ENCODE measurements around the gene SNTB2. TPM values are rescaled to one million over a fixed set of nuclear protein-coding genes. Genes with fewer than 3 reads are reported as not detected.

Gene SNTB2
- polyA plus RNA-seq, 1 experiment = 50.5 TPM

DNA sequence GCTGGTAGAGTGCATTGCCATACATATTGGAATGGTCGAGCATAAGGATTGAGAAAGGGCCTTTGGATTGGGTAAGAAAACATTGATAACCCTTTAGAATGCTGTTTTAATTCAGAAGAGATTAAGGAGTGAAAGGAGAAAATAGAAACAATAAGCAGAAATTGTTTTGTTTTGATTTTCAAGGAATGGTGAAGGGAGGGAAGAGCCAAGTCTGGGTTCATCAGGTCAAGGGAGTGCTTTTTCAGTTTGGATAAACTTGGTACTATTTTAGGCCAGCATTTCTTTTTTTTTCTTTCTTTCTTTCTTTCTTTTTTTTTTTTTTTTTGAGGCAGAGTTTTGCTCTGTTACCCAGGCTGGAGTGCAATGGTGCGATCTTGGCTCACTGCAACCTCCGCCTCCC is 50.3 kb downstream of the SNTB2 start:
- ChIA-PET POLR2A (no interaction called here), CTCF (no interaction called here)
- Histone ChIP-seq H3K27me3 (ENCODE audit: control insufficient read depth, insufficient read depth, low read length) (no peaks in the 10 kb centered on the region), H3K4me3 (ENCODE audit: low read depth, low read length) (no peak overlapping the region), H3K36me3 (ENCODE audit: control insufficient read depth, insufficient read depth, low read length) (no peaks in the 10 kb centered on the region)
- no peak for DNase-seq (ENCODE audit: low read depth)
- TF ChIP-seq, protein P1, sequence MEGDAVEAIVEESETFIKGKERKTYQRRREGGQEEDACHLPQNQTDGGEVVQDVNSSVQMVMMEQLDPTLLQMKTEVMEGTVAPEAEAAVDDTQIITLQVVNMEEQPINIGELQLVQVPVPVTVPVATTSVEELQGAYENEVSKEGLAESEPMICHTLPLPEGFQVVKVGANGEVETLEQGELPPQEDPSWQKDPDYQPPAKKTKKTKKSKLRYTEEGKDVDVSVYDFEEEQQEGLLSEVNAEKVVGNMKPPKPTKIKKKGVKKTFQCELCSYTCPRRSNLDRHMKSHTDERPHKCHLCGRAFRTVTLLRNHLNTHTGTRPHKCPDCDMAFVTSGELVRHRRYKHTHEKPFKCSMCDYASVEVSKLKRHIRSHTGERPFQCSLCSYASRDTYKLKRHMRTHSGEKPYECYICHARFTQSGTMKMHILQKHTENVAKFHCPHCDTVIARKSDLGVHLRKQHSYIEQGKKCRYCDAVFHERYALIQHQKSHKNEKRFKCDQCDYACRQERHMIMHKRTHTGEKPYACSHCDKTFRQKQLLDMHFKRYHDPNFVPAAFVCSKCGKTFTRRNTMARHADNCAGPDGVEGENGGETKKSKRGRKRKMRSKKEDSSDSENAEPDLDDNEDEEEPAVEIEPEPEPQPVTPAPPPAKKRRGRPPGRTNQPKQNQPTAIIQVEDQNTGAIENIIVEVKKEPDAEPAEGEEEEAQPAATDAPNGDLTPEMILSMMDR (IDR thresholded peaks at IDR 0.05; ENCODE audit: insufficient read depth, low read depth, low read length) = no peak

DNA sequence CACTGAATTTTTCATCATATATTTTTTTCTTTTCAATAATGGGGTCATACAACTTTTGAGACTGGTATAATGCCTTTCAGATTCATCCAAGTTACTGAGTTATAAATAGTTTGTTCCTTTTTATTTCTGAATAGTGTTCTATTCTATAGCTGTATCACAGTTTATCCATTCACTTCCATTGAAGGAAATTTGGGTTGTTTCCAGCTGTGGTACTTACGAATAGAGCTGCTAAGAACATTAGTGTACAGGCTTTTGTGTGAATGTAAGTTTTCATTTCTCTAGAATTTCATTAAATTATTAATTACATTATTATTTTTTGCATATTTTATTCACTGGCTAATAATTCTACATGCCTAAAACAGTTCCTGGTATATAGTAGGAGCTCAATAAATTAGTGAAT is 52.9 kb downstream of the SNTB2 start:
- TF ChIP-seq, protein P1 (IDR thresholded peaks at IDR 0.05; ENCODE audit: insufficient read depth, low read depth, low read length) = no peak
- POLR2A ChIA-PET = no interaction called here
- CTCF ChIA-PET = interaction anchor here (0.6 to 1.3 kb wide), 4 partner anchors 10 to 67 kb away, joined by 3 to 4 read pairs (median 4); no protein-coding TSS in a partner anchor
- no peak overlapping the region for H3K4me3 ChIP-seq (ENCODE audit: low read depth, low read length)
- H3K36me3 ChIP-seq (ENCODE audit: control insufficient read depth, insufficient read depth, low read length) = no peaks in the 10 kb centered on the region
- no peaks in the 10 kb centered on the region for H3K27me3 ChIP-seq (ENCODE audit: control insufficient read depth, insufficient read depth, low read length)
- no peak for DNase-seq (ENCODE audit: low read depth)

DNA sequence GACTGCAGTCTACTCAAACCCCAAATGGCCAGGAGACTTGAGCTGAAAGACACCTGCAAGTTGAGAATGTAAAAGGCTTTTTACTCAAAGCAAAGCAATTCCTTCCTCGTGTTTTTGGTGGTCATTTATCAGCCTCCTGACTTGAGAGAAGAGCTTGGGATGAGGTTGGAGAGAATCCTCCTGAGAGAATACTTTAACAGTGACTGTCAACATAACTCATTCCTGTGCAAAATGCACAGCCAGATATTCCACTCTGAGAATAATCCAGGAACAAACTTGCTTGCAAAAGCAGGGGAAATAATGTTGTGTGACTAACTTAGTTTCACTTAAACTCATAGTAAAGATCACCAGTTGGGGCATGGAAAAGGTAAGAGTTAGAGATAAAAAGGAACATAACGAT is 53.4 kb downstream of the SNTB2 start:
- no peaks in the 10 kb centered on the region for H3K27me3 ChIP-seq (ENCODE audit: control insufficient read depth, insufficient read depth, low read length)
- no peak overlapping the region for H3K4me3 ChIP-seq (ENCODE audit: low read depth, low read length)
- H3K36me3 ChIP-seq (ENCODE audit: control insufficient read depth, insufficient read depth, low read length) = no peaks in the 10 kb centered on the region
- CTCF ChIA-PET = interaction anchor here (0.9 to 1.3 kb wide), 4 partner anchors 11 to 36 kb away, joined by 3 to 4 read pairs (median 3); no protein-coding TSS in a partner anchor
- POLR2A ChIA-PET = no interaction called here
- no peak for DNase-seq (ENCODE audit: low read depth)
- TF ChIP-seq, protein P1 (IDR thresholded peaks at IDR 0.05; ENCODE audit: insufficient read depth, low read depth, low read length) = no peak

DNA sequence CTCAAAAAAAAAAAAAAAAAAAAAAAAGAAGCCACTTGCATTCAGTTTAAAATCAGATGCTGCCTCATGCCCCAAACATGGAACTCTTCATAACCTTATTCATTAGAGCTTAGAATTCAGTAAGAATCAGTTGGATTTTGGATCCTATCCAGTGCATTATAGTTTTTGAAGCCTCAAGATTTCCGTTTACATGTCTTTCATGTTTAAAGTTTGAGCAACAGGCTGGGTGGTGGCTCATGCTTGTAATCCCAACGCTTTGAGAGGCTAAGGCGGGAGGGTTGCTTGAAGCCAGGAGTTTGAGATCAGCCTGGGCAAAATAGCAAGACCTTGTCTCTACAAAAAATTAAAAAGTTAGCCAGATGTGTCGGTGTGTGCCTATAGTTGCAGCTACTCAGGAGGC is 55.0 kb downstream of the SNTB2 start:
- no peak overlapping the region for H3K4me3 ChIP-seq (ENCODE audit: low read depth, low read length)
- ChIA-PET POLR2A (no interaction called here), CTCF (no interaction called here)
- H3K36me3 ChIP-seq (ENCODE audit: control insufficient read depth, insufficient read depth, low read length) = no peaks in the 10 kb centered on the region
- TF ChIP-seq, protein P1 (IDR thresholded peaks at IDR 0.05; ENCODE audit: insufficient read depth, low read depth, low read length) = no peak
- DNase-seq (ENCODE audit: low read depth) = no peak
- H3K27me3 ChIP-seq (ENCODE audit: control insufficient read depth, insufficient read depth, low read length) = no peaks in the 10 kb centered on the region

DNA sequence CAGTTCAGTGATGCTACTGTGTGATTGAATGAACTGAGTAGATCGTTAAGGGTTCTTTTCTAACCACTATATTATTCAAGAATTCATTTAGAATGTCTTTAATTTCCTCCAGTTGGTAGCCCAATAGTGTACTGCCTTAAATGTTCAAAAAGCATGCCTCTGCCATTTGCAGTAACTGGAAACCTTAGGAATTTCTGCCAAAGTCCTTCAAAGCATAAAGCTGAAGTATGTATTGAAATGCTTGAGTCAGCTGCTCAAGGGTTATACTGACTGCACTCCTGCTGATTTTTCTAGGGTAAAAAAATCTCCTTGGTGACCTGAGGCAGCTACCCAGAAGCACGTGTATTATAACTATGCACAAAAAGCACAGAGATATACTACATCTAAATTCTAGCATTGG is 56.5 kb downstream of the SNTB2 start:
- ChIA-PET CTCF (no interaction called here), POLR2A (interaction anchor here (0.7 kb wide), 1 partner anchor 1040 kb away, joined by 10 read pairs; no protein-coding TSS in a partner anchor)
- DNase-seq (ENCODE audit: low read depth) = no peak
- no peaks in the 10 kb centered on the region for H3K36me3 ChIP-seq (ENCODE audit: control insufficient read depth, insufficient read depth, low read length)
- TF ChIP-seq, protein P1 (IDR thresholded peaks at IDR 0.05; ENCODE audit: insufficient read depth, low read depth, low read length) = no peak
- H3K27me3 ChIP-seq (ENCODE audit: control insufficient read depth, insufficient read depth, low read length) = no peaks in the 10 kb centered on the region
- no peak overlapping the region for H3K4me3 ChIP-seq (ENCODE audit: low read depth, low read length)
